HEK293T (cell line): ENCODE data around the gene HECTD1.

ENCODE experiments used
- CTCF ChIA-PET: fragments of 350-600 bp; formaldehyde crosslinking; extraction: SDS; loops from one replicate; lab custom pipeline; 2021; ENCODE audit warnings: antibody characterized with exemption, inconsistent platforms; lab: Yijun Ruan, JAX
- POLR2A ChIA-PET: fragments of 350-600 bp; formaldehyde crosslinking; extraction: SDS; loops from one replicate; lab custom pipeline; 2020; ENCODE audit warnings: antibody characterized with exemption, inconsistent platforms; lab: Yijun Ruan, JAX
- DNase-seq: peaks from one replicate; pipeline ENCODE4 v3.0.0; 2012; ENCODE audit warnings: mixed read lengths; ENCODE audit errors: extremely low spot score
- ARNT ChIP-seq: fragments of 450-650 bp; IDR thresholded peaks from 2 replicates; pipeline ENCODE4 v1.6.1; 2017; ENCODE audit warnings: mild to moderate bottlenecking
- BHLHE40 ChIP-seq: fragments of 450-650 bp; IDR thresholded peaks from 2 replicates; pipeline ENCODE4 v1.6.1; 2016; ENCODE audit warnings: mild to moderate bottlenecking, moderate library complexity, borderline replicate concordance
- CTBP1 ChIP-seq: fragments of 450-650 bp; IDR thresholded peaks from 2 replicates; pipeline ENCODE4 v1.6.1; 2016; ENCODE audit warnings: borderline replicate concordance
- ELF4 ChIP-seq: fragments of 450-650 bp; IDR thresholded peaks from 2 replicates; pipeline ENCODE4 v1.6.1; 2017; ENCODE audit warnings: antibody characterized with exemption
- FOXA1 ChIP-seq: fragments of 450-650 bp; IDR thresholded peaks from 2 replicates; pipeline ENCODE4 v1.6.1; 2016; ENCODE audit warnings: mild to moderate bottlenecking
- FOXK2 ChIP-seq: fragments of 450-650 bp; IDR thresholded peaks from 2 replicates; pipeline ENCODE4 v1.6.1; 2016; ENCODE audit warnings: mild to moderate bottlenecking
- FOXM1 ChIP-seq: fragments of 450-650 bp; IDR thresholded peaks from 2 replicates; pipeline ENCODE4 v1.6.1; 2017; ENCODE audit warnings: mild to moderate bottlenecking, borderline replicate concordance
- HDGF ChIP-seq: fragments of 450-650 bp; IDR thresholded peaks from 2 replicates; pipeline ENCODE4 v1.6.1; 2017; ENCODE audit warnings: antibody characterized with exemption, borderline replicate concordance
- L3MBTL2 ChIP-seq: fragments of 450-650 bp; conservative IDR thresholded peaks from 2 replicates; pipeline ENCODE4 v1.6.1; 2016; ENCODE audit warnings: mild to moderate bottlenecking
- LEF1 ChIP-seq: fragments of 450-650 bp; IDR thresholded peaks from 2 replicates; pipeline ENCODE4 v1.6.1; 2017; ENCODE audit warnings: mild to moderate bottlenecking, borderline replicate concordance
- NFRKB ChIP-seq: fragments of 450-650 bp; IDR thresholded peaks from 2 replicates; pipeline ENCODE4 v1.6.1; 2016; ENCODE audit warnings: mild to moderate bottlenecking, moderate library complexity
- PKNOX1 ChIP-seq: fragments of 450-650 bp; IDR thresholded peaks from 2 replicates; pipeline ENCODE4 v1.6.1; 2016
- SP1 ChIP-seq: fragments of 450-650 bp; IDR thresholded peaks from 2 replicates; pipeline ENCODE4 v1.6.1; 2017
- SUZ12 ChIP-seq: fragments of 450-650 bp; IDR thresholded peaks from 2 replicates; pipeline ENCODE4 v1.6.1; 2016; ENCODE audit warnings: mild to moderate bottlenecking
- TARDBP ChIP-seq: fragments of 450-650 bp; IDR thresholded peaks from 2 replicates; pipeline ENCODE4 v1.6.1; 2016
- ZNF384 ChIP-seq: fragments of 450-650 bp; IDR thresholded peaks from 2 replicates; pipeline ENCODE4 v1.6.1; 2016

HECTD1 gene

DNA sequence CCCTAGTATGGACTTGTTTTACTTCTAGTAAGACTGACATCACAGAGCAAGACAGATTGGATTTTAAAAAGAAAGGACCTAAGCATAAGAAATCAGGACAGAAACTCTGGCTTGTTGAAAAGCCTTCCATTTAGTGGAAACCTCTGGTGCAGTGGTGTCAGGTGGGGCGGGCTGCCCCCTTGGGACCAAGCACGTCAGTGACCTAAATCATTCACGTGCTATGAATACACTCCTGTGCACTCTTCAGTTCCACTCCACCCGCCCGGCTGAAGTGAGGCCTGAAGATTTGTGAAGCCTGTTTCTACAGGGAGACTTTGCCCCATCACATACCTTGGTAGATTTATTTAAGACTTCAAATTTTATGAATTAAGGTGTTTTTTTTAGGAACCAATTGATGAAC lies 123.2 kb downstream of the HECTD1 start:
- ChIA-PET CTCF (interaction anchor here (0.7 kb wide), 1 partner anchor 14 kb away, joined by 3 read pairs; no protein-coding TSS in a partner anchor), POLR2A (no interaction called here)
- peak; percentile 24 for DNase-seq
- TF ChIP-seq TARDBP: no peak

GRCh38 chr14:31083781-31084180 lies 123.8 kb downstream of the HECTD1 start:
- POLR2A ChIA-PET: no interaction called here
- TF ChIP-seq L3MBTL2 (no peak), LEF1 (no peak), FOXK2 (no peak), PKNOX1 (no peak), FOXA1 (no peak), ARNT (no peak), BHLHE40 (no peak), NFRKB (no peak), SP1 (no peak), SUZ12 (no peak), CTBP1 (no peak), ELF4 (no peak), TARDBP (no peak), FOXM1 (no peak), ZNF384 (no peak), HDGF (no peak)
- CTCF ChIA-PET: no interaction called here

DNA sequence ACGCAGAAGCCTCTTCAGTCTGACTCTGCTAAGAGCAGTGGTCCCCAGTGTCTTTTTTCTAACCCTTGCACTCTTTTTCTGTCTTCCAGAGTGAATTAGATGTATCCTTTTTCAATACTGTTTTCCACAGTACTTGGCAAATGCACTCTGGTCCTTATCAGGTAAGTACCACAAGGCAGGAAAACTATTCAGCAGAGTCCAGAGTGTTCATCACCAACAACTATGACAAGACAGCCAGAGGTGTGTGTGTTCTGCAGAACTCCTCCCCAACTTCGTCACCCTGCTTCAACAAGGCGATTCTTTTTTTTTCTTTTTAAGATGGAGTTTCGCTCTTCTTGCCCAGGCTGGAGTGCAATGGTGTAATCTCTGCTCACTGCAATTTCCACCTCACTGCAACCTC lies 127.1 kb downstream of the HECTD1 start:
- POLR2A ChIA-PET: no interaction called here
- no peak for DNase-seq
- TF ChIP-seq SP1: no peak
- CTCF ChIA-PET: no interaction called here

More at GRCh38 chr14:31083781-31084180, 123.8 kb downstream of the HECTD1 start:
- no peak for DNase-seq

GRCh38 chr14:31080056-31080455 lies 127.5 kb downstream of the HECTD1 start:
- DNase-seq: no peak
- ChIA-PET CTCF (no interaction called here), POLR2A (no interaction called here)
- TF ChIP-seq L3MBTL2: no peak

- no peak for DNase-seq
- POLR2A ChIA-PET: no interaction called here
- TF ChIP-seq SUZ12: no peak
- TF ChIP-seq HDGF: no peak
- TF ChIP-seq TARDBP: no peak
- TF ChIP-seq FOXK2: no peak
- no peak for TF ChIP-seq FOXA1
- no peak for TF ChIP-seq BHLHE40
- TF ChIP-seq NFRKB: no peak
- no peak for TF ChIP-seq ZNF384
- TF ChIP-seq ARNT: no peak
- no peak for TF ChIP-seq SP1
- CTCF ChIA-PET: no interaction called here
These were observed 128.8 kb downstream of the HECTD1 start for GRCh38 chr14:31078766-31079165.

DNA sequence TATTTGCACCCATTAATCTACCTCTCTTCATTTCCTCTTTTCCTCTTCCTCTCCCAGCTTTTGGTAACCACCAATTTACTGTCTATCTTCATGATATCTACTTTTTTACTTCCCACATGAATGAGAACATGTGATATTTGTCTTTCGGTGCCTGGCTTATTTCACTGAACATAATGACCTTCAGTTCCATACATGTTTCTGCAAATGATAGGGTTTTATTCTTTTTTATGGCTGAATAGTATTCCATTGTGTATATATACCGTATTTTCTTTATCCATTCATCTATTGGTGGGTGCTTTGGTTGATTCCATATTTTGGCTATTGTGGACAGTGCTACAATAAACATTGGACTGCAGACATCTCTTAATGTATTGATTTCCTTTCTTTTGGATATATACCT lies 132.4 kb downstream of the HECTD1 start:
- ChIA-PET CTCF (no interaction called here), POLR2A (no interaction called here)
- TF ChIP-seq HDGF: no peak
- TF ChIP-seq FOXM1: no peak
- no peak for TF ChIP-seq FOXK2
- TF ChIP-seq BHLHE40: no peak
- DNase-seq: no peak

- TF ChIP-seq TARDBP (no peak), NFRKB (no peak), CTBP1 (no peak), ZNF384 (no peak), ELF4 (no peak), FOXA1 (no peak), SP1 (no peak), SUZ12 (no peak), L3MBTL2 (no peak)
- ChIA-PET CTCF (no interaction called here), POLR2A (no interaction called here)
- DNase-seq: no peak
These were observed 136.4 kb downstream of the HECTD1 start for GRCh38 chr14:31071151-31071550.

DNA sequence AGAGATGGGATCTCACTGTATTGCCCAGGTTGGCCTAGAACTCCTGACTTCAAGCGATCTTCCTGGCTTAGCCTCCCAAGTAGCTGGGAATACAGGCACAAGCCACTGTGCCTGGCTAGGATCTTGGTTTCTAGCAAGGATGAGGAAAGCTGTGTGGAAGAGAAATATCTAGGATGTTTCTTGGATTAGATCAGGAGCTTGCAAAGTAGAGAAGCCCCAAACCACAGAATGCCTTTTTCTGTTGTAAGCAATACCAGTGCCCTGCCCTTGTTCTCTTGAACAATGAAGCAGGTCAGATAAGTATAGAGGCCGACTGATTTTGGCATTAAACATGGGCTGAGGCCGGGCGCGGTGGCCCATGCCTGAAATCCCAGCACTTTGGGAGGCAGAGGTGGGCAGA lies 137.2 kb downstream of the HECTD1 start:
- ChIA-PET POLR2A (no interaction called here), CTCF (no interaction called here)
- TF ChIP-seq FOXK2 (no peak), L3MBTL2 (no peak), FOXA1 (no peak), FOXM1 (no peak), TARDBP (no peak), NFRKB (no peak), PKNOX1 (no peak), HDGF (no peak), BHLHE40 (no peak), ELF4 (no peak), ZNF384 (no peak), ARNT (no peak), LEF1 (no peak), SP1 (no peak), CTBP1 (no peak), SUZ12 (no peak)
- no peak for DNase-seq
